HepG2 (cell line): Measurements from ENCODE around the gene ZNF23. TPM values are rescaled to one million over a fixed set of nuclear protein-coding genes. Genes with fewer than 3 reads are reported as not detected.

Experiments used
- ATAC-seq: fragments of 200-7000 bp; cut with Tn5 transposase; 3 replicates; pipeline ENCODE4 v1.9.1; 2020; ENCODE audit warnings: mild to moderate bottlenecking, moderate library complexity
- BruUV-seq: library from RNA; stranded (reverse); fragments of 400-500 nt; replicated peaks from 2 replicates; lab custom pipeline; 2021; lab: Mats Ljungman, UMichigan
- CTCF ChIA-PET: fragments of 300-600 bp; formaldehyde crosslinking; extraction: SDS; loops from one replicate; lab custom pipeline; 2021; ENCODE audit warnings: low total read pairs, inconsistent platforms, low intra/inter-chr PET ratio; lab: Yijun Ruan, JAX
- POLR2A ChIA-PET: fragments of 350-600 bp; sonication (Branson Sonifier 250); formaldehyde crosslinking; loops from one replicate; lab custom pipeline; 2020; ENCODE audit warnings: antibody characterized with exemption, inconsistent platforms; lab: Yijun Ruan, JAX
- DNase-seq: peaks from one replicate; pipeline ENCODE4 v3.0.0-alpha.2; 2015; ENCODE audit warnings: low spot score
- FAIRE-seq: peaks from 3 replicates; lab custom pipeline; 2011; peaks lifted over from hg19 to GRCh38; lab: Jason Lieb, UNC
- H2AFZ ChIP-seq: one replicate; pipeline ENCODE4 v1.6.1; 2011; ENCODE audit warnings: low read length, inconsistent platforms
- H3K27ac ChIP-seq: fragments of 300-600 bp; 3 replicates; pipeline ENCODE4 v1.8.0; 2011; ENCODE audit warnings: mixed run types, mild to moderate bottlenecking, mixed read lengths, low read length, inconsistent platforms; ENCODE audit not compliant: insufficient read depth; ENCODE audit errors: extremely low read length
- H3K27me3 ChIP-seq, 2 experiments: fragments of 200-600 bp in 1 of 2; 2 replicates in 1 of 2; 3 replicates in 1 of 2; pipeline versions ENCODE4 v1.6.0 to v1.8.0; 2011; ENCODE audit warnings: low read length in 2 of 2, mild to moderate bottlenecking in 2 of 2, moderate library complexity in 2 of 2, inconsistent platforms in 1 of 2; ENCODE audit not compliant: insufficient read depth in 2 of 2, control insufficient read depth in 1 of 2
- H3K36me3 ChIP-seq, 2 experiments: fragments of 200-600 bp in 1 of 2; replicated peaks in 1 of 2; 2 replicates in 1 of 2; 3 replicates in 1 of 2; pipeline versions ENCODE4 v1.5.1 to v1.8.0; 2011; ENCODE audit warnings: low read length in 2 of 2, inconsistent platforms in 1 of 2; ENCODE audit not compliant: insufficient read depth in 2 of 2, control insufficient read depth in 1 of 2
- H3K4me1 ChIP-seq: 2 replicates; pipeline ENCODE4 v1.5.1; 2012; ENCODE audit warnings: low read length, inconsistent platforms; ENCODE audit not compliant: insufficient read depth
- H3K4me2 ChIP-seq: 2 replicates; pipeline ENCODE4 v1.6.0; 2011; ENCODE audit warnings: low read depth, low read length, inconsistent platforms
- H3K4me3 ChIP-seq, 3 experiments: fragments of 200-600 bp in 1 of 3; sonication (generic), shearing (Covaris generic) in 1 of 3; replicated peaks in 1 of 3; 2 replicates each; pipeline ENCODE4 v1.5.1; 2011 to 2016; ENCODE audit warnings: low read length in 3 of 3, inconsistent platforms in 2 of 3, low read depth in 2 of 3, mild to moderate bottlenecking in 2 of 3, control low read depth in 1 of 3, mixed read lengths in 1 of 3; ENCODE audit not compliant: insufficient read depth in 1 of 3
- H3K79me2 ChIP-seq: one replicate; pipeline ENCODE4 v1.6.1; 2011; ENCODE audit warnings: low read length, inconsistent platforms; ENCODE audit not compliant: insufficient read depth
- H3K9ac ChIP-seq: 2 replicates; pipeline ENCODE4 v1.6.0; 2011; ENCODE audit warnings: mild to moderate bottlenecking, low read depth, low read length, inconsistent platforms; ENCODE audit not compliant: insufficient read depth
- H3K9me3 ChIP-seq: 2 replicates; pipeline ENCODE4 v1.5.1; 2012; ENCODE audit warnings: mild to moderate bottlenecking, low read length
- H4K20me1 ChIP-seq: 2 replicates; pipeline ENCODE4 v1.6.0; 2011; ENCODE audit warnings: inconsistent platforms, mild to moderate bottlenecking, low read length, moderate library complexity; ENCODE audit not compliant: insufficient read depth
- FOXA1 ChIP-seq, 2 experiments: fragments of 450-650 bp in 1 of 2; sonication (generic) in 1 of 2; formaldehyde crosslinking in 1 of 2; IDR thresholded peaks; 2 replicates each; pipeline versions ENCODE4 v1.4.0 to v1.6.1; 2016 to 2020; ENCODE audit warnings: missing genetic modification reagents in 1 of 2
- MAF1 ChIP-seq: sonication (generic); formaldehyde crosslinking; IDR thresholded peaks from 2 replicates; pipeline ENCODE4 v1.5.0; 2020; ENCODE audit warnings: missing genetic modification reagents, borderline replicate concordance
- NFKBIZ ChIP-seq: IDR thresholded peaks from 2 replicates; pipeline ENCODE4 v1.6.1; 2018; ENCODE audit warnings: missing genetic modification reagents, missing compliant biosample characterization
- PAWR ChIP-seq: sonication (generic); formaldehyde crosslinking; IDR thresholded peaks from 2 replicates; pipeline ENCODE4 v1.4.0; 2020; ENCODE audit warnings: missing genetic modification reagents, mild to moderate bottlenecking, borderline replicate concordance
- POLR2AphosphoS2 ChIP-seq: IDR thresholded peaks from 2 replicates; pipeline ENCODE4 v1.6.1; 2011; ENCODE audit warnings: low read depth, low read length, improper control_type of control experiment
- PTBP1 ChIP-seq: fragments of 200-400 bp; formaldehyde crosslinking; IDR thresholded peaks from 2 replicates; pipeline ENCODE4 v1.6.1; 2018; ENCODE audit warnings: low read length, low read depth; ENCODE audit not compliant: poor library complexity, severe bottlenecking
- REPIN1 ChIP-seq: sonication (generic); formaldehyde crosslinking; IDR thresholded peaks from 2 replicates; pipeline ENCODE4 v1.8.0; 2022; ENCODE audit warnings: missing genetic modification reagents, low read depth, mild to moderate bottlenecking, borderline replicate concordance
- RXRB ChIP-seq: IDR thresholded peaks from 2 replicates; pipeline ENCODE4 v1.6.1; 2016; ENCODE audit warnings: borderline replicate concordance, missing genetic modification reagents, missing compliant biosample characterization
- SMAD1 ChIP-seq: sonication (generic); formaldehyde crosslinking; IDR thresholded peaks from 2 replicates; pipeline ENCODE4 v1.4.0; 2020; ENCODE audit warnings: missing genetic modification reagents, low read depth, mild to moderate bottlenecking, borderline replicate concordance
- ZNF496 ChIP-seq: sonication (generic); formaldehyde crosslinking; IDR thresholded peaks from 2 replicates; pipeline ENCODE4 v1.8.1; 2023; ENCODE audit warnings: mild to moderate bottlenecking, moderate library complexity, missing genetic modification reagents; ENCODE audit not compliant: insufficient replicate concordance
- ZNF878 ChIP-seq: sonication (generic); formaldehyde crosslinking; IDR thresholded peaks from 2 replicates; pipeline ENCODE4 v1.8.1; 2023; ENCODE audit warnings: mild to moderate bottlenecking, missing genetic modification reagents, moderate library complexity
- WGBS: methylation state at CpG from one replicate; pipeline ENCODE4 v1.1.6; 2017; ENCODE audit warnings: low lambda C conversion rate; 5-methylcytosine and 5-hydroxymethylcytosine counted together
- in situ Hi-C: cut with HindIII; loops from 2 replicates; pipeline ENCODE4 v1.10.0; 2017; ENCODE audit warnings: low pct_unique_long_range_greater_than_20kb; ENCODE audit not compliant: extremely low pct_ligation_motif_present
- intact Hi-C: fragments of 100-400 bp; cut with micrococcal nuclease; formaldehyde crosslinking; loops from one replicate; pipeline ENCODE4 v1.10.0; 2022; ENCODE audit not compliant: unreplicated experiment
- polyA plus RNA-seq, 8 experiments: library from polyadenylated mRNA; depleted of rRNA in 3 of 8; stranded (reverse) in 7 of 8; unstranded in 1 of 8; fragments of >200 nt; fragmentation: Illumina TruSeq in 4 of 8; extraction: Trizol in 4 of 8; gene quantifications; 2 replicates each; pipeline versions ENCODE4 v1.2.1 to v1.2.3, GENCODE V29; 2011 to 2016; ENCODE audit warnings: low read depth in 4 of 8, missing spikeins in 1 of 8, mixed read lengths in 1 of 8; ENCODE audit not compliant: insufficient read depth in 1 of 8
- total RNA-seq, 5 experiments: library from RNA; depleted of rRNA; stranded (reverse); fragments of >200 nt; fragmentation: Illumina TruSeq; extraction: Trizol; gene quantifications; 2 replicates each; pipeline ENCODE4 v1.2.3, GENCODE V29; 2016; ENCODE audit warnings: low read depth in 1 of 5
- TF ChIP-seq, protein P1 (sequence below): sonication (generic); formaldehyde crosslinking; IDR thresholded peaks from 2 replicates; pipeline ENCODE4 v1.4.0; 2020; ENCODE audit warnings: missing genetic modification reagents, borderline replicate concordance

The ZNF23 gene
- total and polyA plus RNA-seq, 2 of the 13 experiments (the other 11 are each of a cell fraction or from before 2014, with no cell fraction given) = 8.6 to 12.2 TPM

DNA sequence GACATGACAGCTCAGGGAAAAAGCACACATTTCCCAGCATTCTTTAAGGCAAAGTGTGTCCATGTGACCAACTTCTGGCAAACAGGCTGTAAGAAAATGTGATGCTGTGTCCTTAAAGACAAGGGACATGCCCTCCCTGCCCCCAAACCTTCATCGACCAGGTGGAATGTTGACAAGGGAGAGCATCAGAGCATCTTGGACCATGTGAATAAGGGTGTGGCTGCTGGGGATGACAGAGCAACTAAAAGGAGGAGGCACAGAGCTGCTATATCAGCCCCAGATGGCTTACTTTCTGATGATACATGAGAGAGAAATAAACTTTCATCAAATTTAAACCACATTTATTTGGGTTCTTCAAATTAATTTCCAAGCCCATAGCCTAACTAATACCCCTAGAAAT lies 2.2 kb upstream of the ZNF23 start:
- no TSS peak for BruUV-seq
- TF ChIP-seq REPIN1 (CRISPR knock-in tag) (no peak), MAF1 (no peak), FOXA1 (IDR thresholded peaks at IDR 0.05) (no peak), FOXA1 (CRISPR knock-in tag; IDR thresholded peaks at IDR 0.05) (no peak), ZNF496 (CRISPR knock-in tag) (no peak), POLR2AphosphoS2 (no peak), PAWR (CRISPR knock-in tag) (no peak), SMAD1 (CRISPR knock-in tag) (no peak), PTBP1 (no peak), NFKBIZ (no peak), RXRB (CRISPR knock-in tag) (no peak), ZNF878 (CRISPR knock-in tag) (no peak)
- TF ChIP-seq, protein P1, sequence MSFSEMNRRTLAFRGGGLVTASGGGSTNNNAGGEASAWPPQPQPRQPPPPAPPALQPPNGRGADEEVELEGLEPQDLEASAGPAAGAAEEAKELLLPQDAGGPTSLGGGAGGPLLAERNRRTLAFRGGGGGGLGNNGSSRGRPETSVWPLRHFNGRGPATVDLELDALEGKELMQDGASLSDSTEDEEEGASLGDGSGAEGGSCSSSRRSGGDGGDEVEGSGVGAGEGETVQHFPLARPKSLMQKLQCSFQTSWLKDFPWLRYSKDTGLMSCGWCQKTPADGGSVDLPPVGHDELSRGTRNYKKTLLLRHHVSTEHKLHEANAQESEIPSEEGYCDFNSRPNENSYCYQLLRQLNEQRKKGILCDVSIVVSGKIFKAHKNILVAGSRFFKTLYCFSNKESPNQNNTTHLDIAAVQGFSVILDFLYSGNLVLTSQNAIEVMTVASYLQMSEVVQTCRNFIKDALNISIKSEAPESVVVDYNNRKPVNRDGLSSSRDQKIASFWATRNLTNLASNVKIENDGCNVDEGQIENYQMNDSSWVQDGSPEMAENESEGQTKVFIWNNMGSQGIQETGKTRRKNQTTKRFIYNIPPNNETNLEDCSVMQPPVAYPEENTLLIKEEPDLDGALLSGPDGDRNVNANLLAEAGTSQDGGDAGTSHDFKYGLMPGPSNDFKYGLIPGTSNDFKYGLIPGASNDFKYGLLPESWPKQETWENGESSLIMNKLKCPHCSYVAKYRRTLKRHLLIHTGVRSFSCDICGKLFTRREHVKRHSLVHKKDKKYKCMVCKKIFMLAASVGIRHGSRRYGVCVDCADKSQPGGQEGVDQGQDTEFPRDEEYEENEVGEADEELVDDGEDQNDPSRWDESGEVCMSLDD = no peak
- no peak for DNase-seq
- Histone ChIP-seq H4K20me1 (no peaks in the 10 kb centered on the region), H3K79me2 (peaks cover 21% of the 10 kb centered on the region), H3K4me2 (no peak overlapping the region), H3K4me1 (peaks cover 25% of the 10 kb centered on the region), H3K27ac (no peak overlapping the region), H3K9ac (no peak overlapping the region), H3K9me3 (no peaks in the 10 kb centered on the region), H2AFZ (no peak overlapping the region), H3K27me3 (no peaks in the 10 kb centered on the region; a peak in 1 of 5 replicates), H3K4me3 (no peak overlapping the region), H3K36me3 (no peaks in the 10 kb centered on the region)
- in situ Hi-C loops (no loop called here), intact Hi-C loops (loop anchor here (5.0 kb wide), 1 partner anchor 33 kb away; no protein-coding TSS in a partner anchor)
- FAIRE-seq = no peak
- no peak for ATAC-seq
- 0% methylated on average over 1 of the region's 1 CpG for WGBS
- ChIA-PET CTCF (no interaction called here), POLR2A (interaction anchor here (3.4 kb wide), 1 partner anchor 20 kb away, joined by 58 read pairs; no protein-coding TSS in a partner anchor)
